AG08395 (cell line): ENCODE measurements around the gene FCMR.

Experiments used
- DNase-seq: peaks from one replicate; pipeline ENCODE4 v3.0.0; 2012; ENCODE audit warnings: mixed read lengths, low spot score

FCMR gene

GRCh38 chr1:206899717-206900116 lies 22.0 kb downstream of the FCMR start:
- DNase-seq: no peak

GRCh38 chr1:206898915-206899431 lies 22.8 kb downstream of the FCMR start:
- DNase-seq: no peak

GRCh38 chr1:206898089-206898914 lies 23.4 kb downstream of the FCMR start:
- peak; percentile 63 for DNase-seq

- DNase-seq: no peak
Observed at GRCh38 chr1:206897175-206897574, 24.6 kb downstream of the FCMR start, which contains the start of gene IL24. Gene IL24, plus strand, starts transcription at chr1:206897443. Its CDS starts 390 bp downstream, at chr1:206897833.

- DNase-seq: no peak
Observed at GRCh38 chr1:206896261-206896660, 25.5 kb downstream of the FCMR start.

GRCh38 chr1:206895837-206896242 lies 25.9 kb downstream of the FCMR start:
- DNase-seq: peak; percentile 62

GRCh38 chr1:206895325-206895724 lies 26.4 kb downstream of the FCMR start:
- DNase-seq: no peak

GRCh38 chr1:206893380-206893779 lies 28.4 kb downstream of the FCMR start:
- no peak for DNase-seq

- peak; percentile 34 for DNase-seq
Observed at GRCh38 chr1:206892351-206892984, 29.3 kb downstream of the FCMR start.

- DNase-seq: no peak
Observed at GRCh38 chr1:206891412-206891811, 30.3 kb downstream of the FCMR start.

- DNase-seq: peak; percentile 45
Observed at GRCh38 chr1:206890125-206891060, 31.3 kb downstream of the FCMR start.

GRCh38 chr1:206887701-206888100 lies 34.0 kb downstream of the FCMR start:
- no peak for DNase-seq

GRCh38 chr1:206886831-206887230 lies 34.9 kb downstream of the FCMR start:
- no peak for DNase-seq

GRCh38 chr1:206885341-206886060 lies 36.2 kb downstream of the FCMR start:
- no peak for DNase-seq

GRCh38 chr1:206883876-206884275 lies 37.9 kb downstream of the FCMR start:
- DNase-seq: no peak

- DNase-seq: no peak
Observed at GRCh38 chr1:206883160-206883559, 38.6 kb downstream of the FCMR start.

GRCh38 chr1:206882555-206882954 lies 39.2 kb downstream of the FCMR start:
- DNase-seq: no peak

GRCh38 chr1:206880314-206880713 lies 41.4 kb downstream of the FCMR start:
- no peak for DNase-seq

GRCh38 chr1:206878456-206878855 lies 43.3 kb downstream of the FCMR start:
- DNase-seq: no peak

GRCh38 chr1:206875752-206876377 lies 45.9 kb downstream of the FCMR start:
- no peak for DNase-seq
